H9 (cell line): ENCODE data around the gene PPARD. TPM values are rescaled to one million over a fixed set of nuclear protein-coding genes. Genes with fewer than 3 reads are reported as not detected.

Source experiments
- DNase-seq: peaks from one replicate; pipeline ENCODE4 v3.0.0-alpha.2; 2017
- H2AFZ ChIP-seq: one replicate; pipeline ENCODE4 v1.6.1; 2013; ENCODE audit warnings: mild to moderate bottlenecking, low read length, control low read depth, moderate library complexity
- H2AK5ac ChIP-seq: 2 replicates; pipeline ENCODE4 v1.6.1; 2013; ENCODE audit warnings: low read length, control low read depth, mixed read lengths; ENCODE audit not compliant: insufficient read length
- H2BK120ac ChIP-seq: one replicate; pipeline ENCODE4 v1.6.1; 2013; ENCODE audit warnings: low read depth, mild to moderate bottlenecking, low read length, control low read depth, inconsistent platforms; ENCODE audit not compliant: poor library complexity, severe bottlenecking
- H2BK12ac ChIP-seq: 2 replicates; pipeline ENCODE4 v1.6.1; 2013; ENCODE audit warnings: low read length, control low read depth, mixed read lengths, low read depth; ENCODE audit not compliant: insufficient read length
- H2BK15ac ChIP-seq: 2 replicates; pipeline ENCODE4 v1.6.1; 2013; ENCODE audit warnings: low read depth, low read length, control low read depth
- H2BK20ac ChIP-seq: one replicate; pipeline ENCODE4 v1.6.1; 2013; ENCODE audit warnings: low read depth, mild to moderate bottlenecking, low read length, control low read depth, inconsistent platforms; ENCODE audit not compliant: poor library complexity, severe bottlenecking
- H2BK5ac ChIP-seq: 2 replicates; pipeline ENCODE4 v1.6.1; 2013; ENCODE audit warnings: low read length, control low read depth, mixed read lengths; ENCODE audit not compliant: insufficient read length
- H3K14ac ChIP-seq: 2 replicates; pipeline ENCODE4 v1.6.1; 2013; ENCODE audit warnings: low read length, control low read depth; ENCODE audit not compliant: insufficient read depth
- H3K18ac ChIP-seq: 2 replicates; pipeline ENCODE4 v1.6.1; 2013; ENCODE audit warnings: low read depth, mild to moderate bottlenecking, mixed read lengths, low read length, control low read depth; ENCODE audit not compliant: insufficient read length
- H3K23ac ChIP-seq: 2 replicates; pipeline ENCODE4 v1.6.1; 2013; ENCODE audit warnings: low read length, control low read depth, mixed read lengths, low read depth; ENCODE audit not compliant: insufficient read length
- H3K23me2 ChIP-seq: 2 replicates; pipeline ENCODE4 v1.6.1; 2013; ENCODE audit warnings: low read depth, mild to moderate bottlenecking, mixed read lengths, low read length, control low read depth; ENCODE audit not compliant: insufficient read length, poor library complexity, severe bottlenecking
- H3K27ac ChIP-seq: 2 replicates; pipeline ENCODE4 v1.5.1; 2013; ENCODE audit warnings: low read length, control low read depth, mixed read lengths, low read depth; ENCODE audit not compliant: insufficient read length
- H3K27me3 ChIP-seq: 2 replicates; pipeline ENCODE4 v1.6.1; 2013; ENCODE audit warnings: low read length, control low read depth, inconsistent platforms; ENCODE audit not compliant: insufficient read depth
- H3K4ac ChIP-seq: 2 replicates; pipeline ENCODE4 v1.6.1; 2013; ENCODE audit warnings: low read depth, mild to moderate bottlenecking, control low read depth, inconsistent platforms, low read length, moderate library complexity
- H3K4me1 ChIP-seq: 2 replicates; pipeline ENCODE4 v1.6.1; 2013; ENCODE audit warnings: low read length, control low read depth, inconsistent platforms; ENCODE audit not compliant: insufficient read depth
- H3K4me2 ChIP-seq: 2 replicates; pipeline ENCODE4 v1.6.1; 2013; ENCODE audit warnings: low read length, control low read depth, mixed read lengths; ENCODE audit not compliant: insufficient read length, insufficient read depth
- H3K56ac ChIP-seq: 2 replicates; pipeline ENCODE4 v1.6.1; 2013; ENCODE audit warnings: low read depth, mild to moderate bottlenecking, mixed read lengths, low read length, control low read depth; ENCODE audit not compliant: insufficient read length
- H3K79me1 ChIP-seq: 2 replicates; pipeline ENCODE4 v1.6.1; 2013; ENCODE audit warnings: low read depth, mild to moderate bottlenecking, moderate library complexity, low read length, control low read depth, inconsistent platforms; ENCODE audit not compliant: insufficient read depth, poor library complexity, severe bottlenecking
- H3K79me2 ChIP-seq: 2 replicates; pipeline ENCODE4 v1.6.1; 2013; ENCODE audit warnings: low read length, control low read depth, inconsistent platforms; ENCODE audit not compliant: insufficient read depth
- H3K9ac ChIP-seq: 2 replicates; pipeline ENCODE4 v1.6.1; 2013; ENCODE audit warnings: low read length, control low read depth, mixed read lengths; ENCODE audit not compliant: insufficient read length; ENCODE audit errors: extremely low read depth
- H3K9me3 ChIP-seq: one replicate; pipeline ENCODE4 v1.6.1; 2013; ENCODE audit warnings: low read depth, low read length, inconsistent platforms; ENCODE audit not compliant: control insufficient read depth
- H3T11ph ChIP-seq: one replicate; pipeline ENCODE4 v1.6.1; 2013; ENCODE audit warnings: mild to moderate bottlenecking, low read length, control low read depth, inconsistent platforms
- H4K20me1 ChIP-seq: one replicate; pipeline ENCODE4 v1.6.1; 2013; ENCODE audit not compliant: control insufficient read depth, insufficient read length, insufficient read depth
- H4K5ac ChIP-seq: 2 replicates; pipeline ENCODE4 v1.6.1; 2013; ENCODE audit warnings: low read depth, mild to moderate bottlenecking, mixed read lengths, low read length, control low read depth; ENCODE audit not compliant: insufficient read length
- H4K8ac ChIP-seq: replicated peaks from 2 replicates; pipeline ENCODE4 v1.6.1; 2013; ENCODE audit warnings: low read length, control low read depth, mixed read lengths, low read depth; ENCODE audit not compliant: insufficient read length
- H4K91ac ChIP-seq: 2 replicates; pipeline ENCODE4 v1.6.1; 2013; ENCODE audit warnings: low read depth, mild to moderate bottlenecking, moderate library complexity, mixed read lengths, low read length, control low read depth; ENCODE audit not compliant: insufficient read length
- H3K27ac Mint-ChIP-seq, 3 experiments: 2 replicates in 2 of 3; 3 replicates in 1 of 3; pipeline ENCODE4 v1.8.0; 2020 to 2021; ENCODE audit warnings: mixed read lengths in 3 of 3, mild to moderate bottlenecking in 1 of 3, moderate library complexity in 1 of 3
- H3K27me3 Mint-ChIP-seq: 2 replicates; pipeline ENCODE4 v1.8.0; 2021; ENCODE audit warnings: low read depth, mild to moderate bottlenecking, moderate library complexity, mixed read lengths
- H3K36me3 Mint-ChIP-seq, 3 experiments: 2 replicates in 2 of 3; 3 replicates in 1 of 3; pipeline ENCODE4 v1.8.0; 2020 to 2021; ENCODE audit warnings: low read depth in 3 of 3, mixed read lengths in 3 of 3; ENCODE audit not compliant: insufficient read depth in 1 of 3
- H3K4me1 Mint-ChIP-seq, 2 experiments: 2 replicates each; pipeline ENCODE4 v1.8.0; 2020; ENCODE audit warnings: mixed read lengths in 2 of 2
- H3K4me3 Mint-ChIP-seq, 2 experiments: 2 replicates in 1 of 2; 3 replicates in 1 of 2; pipeline ENCODE4 v1.8.0; 2020 to 2021; ENCODE audit warnings: mild to moderate bottlenecking in 2 of 2, mixed read lengths in 2 of 2, moderate library complexity in 1 of 2
- H3K9me3 Mint-ChIP-seq, 2 experiments: 2 replicates in 1 of 2; 3 replicates in 1 of 2; pipeline ENCODE4 v1.8.0; 2020; ENCODE audit warnings: mild to moderate bottlenecking in 2 of 2, mixed read lengths in 2 of 2, moderate library complexity in 1 of 2
- CTCF ChIP-seq: fragments of 200-600 bp; sonication (generic); conservative IDR thresholded peaks from 3 replicates; pipeline ENCODE4 v1.8.0; 2021; ENCODE audit warnings: antibody characterized with exemption, mild to moderate bottlenecking
- WGBS: extraction: QIAGEN DNeasy Blood & Tissue Kit; methylation state at CpG from one replicate; pipeline ENCODE4 v1.1.7; 2013; ENCODE audit warnings: missing lambda C conversion rate, low lambda C conversion rate, mixed read lengths; ENCODE audit not compliant: insufficient read length; ENCODE audit errors: extremely low coverage; 5-methylcytosine and 5-hydroxymethylcytosine counted together
- total RNA-seq: library from RNA; stranded (reverse); gene quantifications from 2 replicates; pipeline ENCODE4 v1.2.1, GENCODE V29; 2021

Gene PPARD
- total RNA-seq, 1 experiment from 2014 or later = 11.7 TPM

GRCh38 chr6:35468980-35469750 lies 126.8 kb downstream of the PPARD start:
- H3K56ac ChIP-seq = no peak overlapping the region
- WGBS = no CpG with 5 or more reads among the region's 37 CpGs
- peak overlapping the region; percentile 93 to 99 (median 98) for H3K27ac Mint-ChIP-seq

More at GRCh38 chr6:35468980-35469750, 126.8 kb downstream of the PPARD start:
- peaks cover 6 to 7% of the 10 kb centered on the region in 2 experiments; a peak in 4 of 5 replicates for H3K9me3 Mint-ChIP-seq
- no peak overlapping the region for H2BK20ac ChIP-seq
- H2BK5ac ChIP-seq = no peak overlapping the region
- H3K79me1 ChIP-seq = peaks cover 3% of the 10 kb centered on the region
- no peak for DNase-seq
- H3K36me3 Mint-ChIP-seq = peaks cover 38 to 74% (median 71%) of the 10 kb centered on the region in 3 experiments
- H2AK5ac ChIP-seq = no peak overlapping the region
- no peak overlapping the region for H3K23ac ChIP-seq
- peaks cover 19% of the 10 kb centered on the region; the same call in 1 of the 2 replicates for H3K79me2 ChIP-seq
- H3K18ac ChIP-seq = peak overlapping the region; percentile 95
- H3K4ac ChIP-seq = no peak overlapping the region; the same call in 1 of the 2 replicates
- no peak overlapping the region for H2AFZ ChIP-seq
- H3K4me1 Mint-ChIP-seq = peaks cover 30 to 43% of the 10 kb centered on the region in 2 experiments
- H4K8ac ChIP-seq = no peak overlapping the region
- peak overlapping the region; percentile 93 for H3K9ac ChIP-seq
- H4K91ac ChIP-seq = no peak overlapping the region
- no peak overlapping the region for H4K5ac ChIP-seq
- H3K9me3 ChIP-seq = no peaks in the 10 kb centered on the region
- no peak for TF ChIP-seq CTCF
- peak overlapping the region; percentile 95 for H3K4me2 ChIP-seq
- H3T11ph ChIP-seq = no peak overlapping the region
- peak overlapping the region; percentile 91 to 98 for H3K4me3 Mint-ChIP-seq
- H3K14ac ChIP-seq = peak overlapping the region; percentile 94
- H2BK15ac ChIP-seq = no peak overlapping the region
- H3K27me3 Mint-ChIP-seq = peaks cover 6% of the 10 kb centered on the region
- peaks cover 3% of the 10 kb centered on the region; the same call in 1 of the 2 replicates for H3K4me1 ChIP-seq
- peak overlapping the region; percentile 6 for H3K27ac ChIP-seq
- no peak overlapping the region for H2BK120ac ChIP-seq
- H3K23me2 ChIP-seq = peaks cover 15% of the 10 kb centered on the region
- H4K20me1 ChIP-seq = no peaks in the 10 kb centered on the region
- H2BK12ac ChIP-seq = no peak overlapping the region
- no peaks in the 10 kb centered on the region for H3K27me3 ChIP-seq
